GM12892 (cell line): ENCODE results near the gene P3H1.

Experiments
- POLR2A ChIP-seq: IDR thresholded peaks from 2 replicates; pipeline ENCODE4 v1.6.1; 2011; ENCODE audit warnings: low read depth, low read length, control low read depth
- POLR2AphosphoS5 ChIP-seq: IDR thresholded peaks from 2 replicates; pipeline ENCODE4 v1.6.1; 2011; ENCODE audit warnings: low read depth, low read length, control low read depth
- TAF1 ChIP-seq: IDR thresholded peaks from 2 replicates; pipeline ENCODE4 v1.6.1; 2011; ENCODE audit warnings: low read depth, mild to moderate bottlenecking, control low read depth, low read length, borderline replicate concordance

GRCh38 chr1:42786097-42786496, 19.3 kb upstream of the P3H1 start:
- no peak for TF ChIP-seq TAF1
- TF ChIP-seq POLR2AphosphoS5: no peak
- no peak for TF ChIP-seq POLR2A
